ENCODE measurements around the gene HNRNPLL.
"Not testable (repeated sequence)": the region's sequence is repeated elsewhere in the genome, so short reads cannot be mapped to it uniquely, and the experiment has no call there.

HNRNPLL gene

GRCh38 chr2:38620282-38620977 is 17.7 kb upstream of the HNRNPLL start:
- no peak overlapping the region for H3K27ac ChIP-seq (ENCODE audit: low read depth, low read length)
- H3K36me3 ChIP-seq (ENCODE audit: control insufficient read depth in 5 of 5, insufficient read depth in 5 of 5, low read length in 5 of 5) = no peaks in the 10 kb centered on the region
- H3K9me3 ChIP-seq (ENCODE audit: control insufficient read depth in 5 of 5, low read length in 5 of 5) = no peaks in the 10 kb centered on the region
- no peaks in the 10 kb centered on the region for H3K27me3 ChIP-seq (ENCODE audit: control insufficient read depth in 5 of 5, insufficient read depth in 4 of 5, low read length in 5 of 5)
- peaks cover 0 to 15% (median 12%) of the 10 kb centered on the region in 5 donors for H3K4me1 ChIP-seq (ENCODE audit: control insufficient read depth in 5 of 5, insufficient read depth in 5 of 5, low read length in 5 of 5)
- no peak overlapping the region for H3K4me3 ChIP-seq (ENCODE audit: low read depth in 1 of 5, low read length in 5 of 5)
- H3K9ac ChIP-seq (ENCODE audit: low read length in 5 of 5) = no peak overlapping the region

GRCh38 chr2:38619458-38620164 is 16.9 kb upstream of the HNRNPLL start:
- Histone ChIP-seq H3K9ac (ENCODE audit: low read length in 5 of 5) (no peak overlapping the region), H3K27me3 (ENCODE audit: control insufficient read depth in 5 of 5, insufficient read depth in 4 of 5, low read length in 5 of 5) (no peaks in the 10 kb centered on the region), H3K36me3 (ENCODE audit: control insufficient read depth in 5 of 5, insufficient read depth in 5 of 5, low read length in 5 of 5) (no peaks in the 10 kb centered on the region), H3K27ac (ENCODE audit: low read depth, low read length) (no peak overlapping the region), H3K4me3 (ENCODE audit: low read depth in 1 of 5, low read length in 5 of 5) (no peak overlapping the region), H3K4me1 (ENCODE audit: control insufficient read depth in 5 of 5, insufficient read depth in 5 of 5, low read length in 5 of 5) (peaks cover 0 to 15% (median 12%) of the 10 kb centered on the region in 5 donors), H3K9me3 (ENCODE audit: control insufficient read depth in 5 of 5, low read length in 5 of 5) (no peaks in the 10 kb centered on the region)

DNA sequence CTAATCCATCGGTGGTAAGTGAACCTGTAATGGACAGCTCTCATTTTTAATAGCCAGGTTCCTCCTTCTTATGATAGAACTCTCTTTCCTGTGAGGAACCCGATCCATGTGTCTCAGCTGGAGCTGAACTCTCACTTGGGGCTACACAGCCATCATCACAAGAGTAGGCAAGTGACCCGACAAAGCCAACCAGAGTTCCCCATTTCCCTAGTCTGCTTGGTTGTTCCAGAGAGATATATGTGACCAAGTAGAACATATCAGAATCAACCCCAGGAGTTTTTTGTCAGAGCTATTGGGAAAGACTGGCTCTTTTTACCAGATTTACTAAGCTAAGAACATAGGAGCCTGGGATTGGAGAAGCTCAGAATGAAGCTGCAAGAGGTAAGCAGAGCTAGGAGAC is 14.6 kb upstream of the HNRNPLL start:
- Histone ChIP-seq H3K9ac (ENCODE audit: low read length in 5 of 5) (no peak overlapping the region), H3K27me3 (ENCODE audit: control insufficient read depth in 5 of 5, insufficient read depth in 4 of 5, low read length in 5 of 5) (no peaks in the 10 kb centered on the region), H3K4me1 (ENCODE audit: control insufficient read depth in 5 of 5, insufficient read depth in 5 of 5, low read length in 5 of 5) (peaks cover 0 to 20% (median 7%) of the 10 kb centered on the region in 5 donors), H3K4me3 (ENCODE audit: low read depth in 1 of 5, low read length in 5 of 5) (no peak overlapping the region), H3K9me3 (ENCODE audit: control insufficient read depth in 5 of 5, low read length in 5 of 5) (no peaks in the 10 kb centered on the region), H3K36me3 (ENCODE audit: control insufficient read depth in 5 of 5, insufficient read depth in 5 of 5, low read length in 5 of 5) (no peaks in the 10 kb centered on the region), H3K27ac (ENCODE audit: low read depth, low read length) (no peak overlapping the region)

DNA sequence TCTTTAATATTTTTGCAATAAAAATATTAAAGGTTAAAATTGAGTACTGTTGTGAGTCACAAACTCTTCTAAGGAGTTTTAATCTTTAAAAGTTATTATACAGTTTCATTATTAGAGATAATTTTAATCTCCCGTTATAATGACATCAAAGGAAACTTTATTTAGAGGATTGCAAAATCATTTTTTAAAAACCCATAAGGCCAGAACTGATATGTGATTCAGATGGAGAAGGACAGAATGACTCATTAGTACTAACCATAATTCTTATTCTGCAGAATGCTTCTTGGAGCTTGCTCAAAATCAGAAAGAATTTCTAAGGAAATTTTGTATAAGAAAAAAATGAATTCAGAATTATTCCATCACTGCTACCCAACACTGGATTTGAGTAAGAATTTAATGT is 12.5 kb upstream of the HNRNPLL start:
- Histone ChIP-seq H3K9ac (ENCODE audit: low read length in 5 of 5) (no peak overlapping the region), H3K36me3 (ENCODE audit: control insufficient read depth in 5 of 5, insufficient read depth in 5 of 5, low read length in 5 of 5) (no peaks in the 10 kb centered on the region), H3K4me1 (ENCODE audit: control insufficient read depth in 5 of 5, insufficient read depth in 5 of 5, low read length in 5 of 5) (peaks cover 0 to 15% (median 6%) of the 10 kb centered on the region in 5 donors), H3K27ac (ENCODE audit: low read depth, low read length) (no peak overlapping the region), H3K27me3 (ENCODE audit: control insufficient read depth in 5 of 5, insufficient read depth in 4 of 5, low read length in 5 of 5) (no peaks in the 10 kb centered on the region), H3K4me3 (ENCODE audit: low read depth in 1 of 5, low read length in 5 of 5) (no peak overlapping the region), H3K9me3 (ENCODE audit: control insufficient read depth in 5 of 5, low read length in 5 of 5) (no peaks in the 10 kb centered on the region)

- no peaks in the 10 kb centered on the region for H3K36me3 ChIP-seq (ENCODE audit: control insufficient read depth in 5 of 5, insufficient read depth in 5 of 5, low read length in 5 of 5)
- H3K4me3 ChIP-seq (ENCODE audit: low read depth in 1 of 5, low read length in 5 of 5) = no peak overlapping the region
- no peaks in the 10 kb centered on the region for H3K9me3 ChIP-seq (ENCODE audit: control insufficient read depth in 5 of 5, low read length in 5 of 5)
- no peak overlapping the region for H3K27ac ChIP-seq (ENCODE audit: low read depth, low read length)
- H3K27me3 ChIP-seq (ENCODE audit: control insufficient read depth in 5 of 5, insufficient read depth in 4 of 5, low read length in 5 of 5) = no peaks in the 10 kb centered on the region
- H3K9ac ChIP-seq (ENCODE audit: low read length in 5 of 5) = no peak overlapping the region
- H3K4me1 ChIP-seq (ENCODE audit: control insufficient read depth in 5 of 5, insufficient read depth in 5 of 5, low read length in 5 of 5) = peaks cover 0 to 7% (median 0%) of the 10 kb centered on the region in 5 donors
These were observed 11.1 kb upstream of the HNRNPLL start for GRCh38 chr2:38613849-38614213.

DNA sequence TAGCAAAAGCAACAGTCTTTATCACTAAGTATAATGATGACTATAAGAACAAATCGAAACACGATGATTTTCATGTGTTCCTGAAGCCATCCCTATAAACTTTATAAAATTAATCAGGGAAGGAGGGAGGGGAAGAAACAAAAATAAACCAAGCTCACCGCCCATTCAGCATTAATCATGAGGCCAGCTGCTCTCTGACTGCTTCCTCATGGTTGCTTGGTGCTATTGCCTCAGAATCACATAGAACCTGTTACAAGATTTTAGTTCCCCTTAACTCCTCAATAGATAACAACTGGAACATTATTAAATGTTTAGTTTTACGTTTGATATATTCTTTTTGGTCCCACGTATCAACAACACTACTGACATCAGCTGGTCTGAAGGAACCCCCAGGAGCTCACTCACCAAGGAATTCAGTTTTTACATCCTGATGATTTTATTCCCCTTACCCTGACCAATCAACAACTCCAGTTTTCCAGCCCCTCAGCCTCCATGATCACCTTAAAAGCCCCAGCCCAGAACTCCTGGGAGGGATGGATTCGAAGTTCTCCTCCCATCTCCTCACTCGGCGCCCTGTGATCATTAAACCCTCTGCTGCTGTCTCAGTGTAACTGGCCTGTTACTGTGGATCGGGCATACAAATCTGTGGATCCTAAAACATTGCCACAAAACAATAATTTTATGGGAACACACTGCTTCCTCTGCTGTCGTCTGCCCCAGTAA is 10.6 kb upstream of the HNRNPLL start:
- Histone ChIP-seq H3K9me3 (ENCODE audit: control insufficient read depth in 5 of 5, low read length in 5 of 5) (no peaks in the 10 kb centered on the region), H3K27ac (ENCODE audit: low read depth, low read length) (no peak overlapping the region), H3K4me1 (ENCODE audit: control insufficient read depth in 5 of 5, insufficient read depth in 5 of 5, low read length in 5 of 5) (peaks cover 0 to 7% (median 0%) of the 10 kb centered on the region in 5 donors), H3K27me3 (ENCODE audit: control insufficient read depth in 5 of 5, insufficient read depth in 4 of 5, low read length in 5 of 5) (no peaks in the 10 kb centered on the region), H3K4me3 (ENCODE audit: low read depth in 1 of 5, low read length in 5 of 5) (no peak overlapping the region), H3K36me3 (ENCODE audit: control insufficient read depth in 5 of 5, insufficient read depth in 5 of 5, low read length in 5 of 5) (no peaks in the 10 kb centered on the region), H3K9ac (ENCODE audit: low read length in 5 of 5) (no peak overlapping the region)

GRCh38 chr2:38610851-38611801 is 8.4 kb upstream of the HNRNPLL start:
- no peak overlapping the region for H3K27ac ChIP-seq (ENCODE audit: low read depth, low read length)
- H3K4me1 ChIP-seq (ENCODE audit: control insufficient read depth in 5 of 5, insufficient read depth in 5 of 5, low read length in 5 of 5) = peaks cover 0 to 7% (median 0%) of the 10 kb centered on the region in 5 donors
- no peaks in the 10 kb centered on the region for H3K36me3 ChIP-seq (ENCODE audit: control insufficient read depth in 5 of 5, insufficient read depth in 5 of 5, low read length in 5 of 5)
- H3K4me3 ChIP-seq (ENCODE audit: low read depth in 1 of 5, low read length in 5 of 5) = no peak overlapping the region
- no peaks in the 10 kb centered on the region for H3K9me3 ChIP-seq (ENCODE audit: control insufficient read depth in 5 of 5, low read length in 5 of 5)
- no peaks in the 10 kb centered on the region for H3K27me3 ChIP-seq (ENCODE audit: control insufficient read depth in 5 of 5, insufficient read depth in 4 of 5, low read length in 5 of 5)
- no peak overlapping the region for H3K9ac ChIP-seq (ENCODE audit: low read length in 5 of 5)

DNA sequence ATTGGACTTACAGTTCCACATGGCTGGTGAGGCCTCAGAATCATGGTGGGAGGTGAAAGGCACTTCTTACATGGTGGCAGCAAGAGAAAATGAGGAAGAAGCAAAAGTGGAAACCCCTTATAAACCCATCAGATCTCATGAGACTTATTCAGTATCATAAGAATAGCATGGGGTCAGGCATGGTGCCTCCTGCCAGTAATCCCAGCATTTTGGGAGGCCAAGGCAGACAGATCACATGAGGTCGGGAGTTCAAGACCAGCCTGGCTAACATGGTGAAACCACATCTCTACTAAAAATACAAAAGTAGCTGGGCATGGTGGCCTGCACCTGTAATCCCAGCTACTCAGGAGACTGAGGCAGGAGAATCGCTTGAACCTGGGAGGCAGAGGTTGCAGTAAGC is 6.5 kb upstream of the HNRNPLL start:
- H3K9me3 ChIP-seq (ENCODE audit: control insufficient read depth in 5 of 5, low read length in 5 of 5); H3K9ac ChIP-seq (ENCODE audit: low read length in 5 of 5); H3K27ac ChIP-seq (ENCODE audit: low read depth, low read length); H3K27me3 ChIP-seq (ENCODE audit: control insufficient read depth in 5 of 5, insufficient read depth in 4 of 5, low read length in 5 of 5); H3K36me3 ChIP-seq (ENCODE audit: control insufficient read depth in 5 of 5, insufficient read depth in 5 of 5, low read length in 5 of 5); H3K4me1 ChIP-seq (ENCODE audit: control insufficient read depth in 5 of 5, insufficient read depth in 5 of 5, low read length in 5 of 5); H3K4me3 ChIP-seq (ENCODE audit: low read depth in 1 of 5, low read length in 5 of 5): not testable (repeated sequence)

- Histone ChIP-seq H3K27ac (ENCODE audit: low read depth, low read length) (no peak overlapping the region), H3K36me3 (ENCODE audit: control insufficient read depth in 5 of 5, insufficient read depth in 5 of 5, low read length in 5 of 5) (no peaks in the 10 kb centered on the region), H3K9ac (ENCODE audit: low read length in 5 of 5) (no peak overlapping the region), H3K9me3 (ENCODE audit: control insufficient read depth in 5 of 5, low read length in 5 of 5) (no peaks in the 10 kb centered on the region), H3K4me1 (ENCODE audit: control insufficient read depth in 5 of 5, insufficient read depth in 5 of 5, low read length in 5 of 5) (peaks cover 0 to 8% (median 2%) of the 10 kb centered on the region in 5 donors), H3K27me3 (ENCODE audit: control insufficient read depth in 5 of 5, insufficient read depth in 4 of 5, low read length in 5 of 5) (no peaks in the 10 kb centered on the region), H3K4me3 (ENCODE audit: low read depth in 1 of 5, low read length in 5 of 5) (no peak overlapping the region)
These were observed 6.0 kb upstream of the HNRNPLL start for GRCh38 chr2:38608755-38609154.
